Activated gamma-delta T cell (primary cell): ENCODE results near the gene POU2AF3.
"Not testable (repeated sequence)": the region's sequence is repeated elsewhere in the genome, so short reads cannot be mapped to it uniquely, and the experiment has no call there.

Experiments
- DNase-seq: peaks from one replicate; lab custom pipeline; 2025; lab: John Stamatoyannopoulos, UW
- total RNA-seq, 2 donors: gene quantifications; one replicate each; lab custom pipeline; 2026; lab: John Stamatoyannopoulos, UW

The POU2AF3 gene
- 0.04 to 0.05 reads per million in 2 donors for total RNA-seq

- DNase-seq, result no peak
Observed at GRCh38 chr11:111298413-111299100, at the start of gene POU2AF3. Gene POU2AF3 (plus strand): TSS chr11:111298546. CDS start chr11:111298582, 36 bp downstream.

- DNase-seq, result no peak
Observed at GRCh38 chr11:111250936-111251335, 47.4 kb upstream of the POU2AF3 start.

- DNase-seq, result no peak
Observed at GRCh38 chr11:111253131-111253530, 45.2 kb upstream of the POU2AF3 start.

GRCh38 chr11:111253630-111254029 lies 44.7 kb upstream of the POU2AF3 start:
- DNase-seq, result no peak

GRCh38 chr11:111258046-111258445 lies 40.3 kb upstream of the POU2AF3 start:
- DNase-seq, result no peak

- DNase-seq, result no peak
Observed at GRCh38 chr11:111259896-111260295, 38.5 kb upstream of the POU2AF3 start.

- no peak for DNase-seq
Observed at GRCh38 chr11:111260811-111261210, 37.5 kb upstream of the POU2AF3 start.

GRCh38 chr11:111264646-111265045 lies 33.7 kb upstream of the POU2AF3 start:
- DNase-seq, result no peak

GRCh38 chr11:111265421-111265820 lies 32.9 kb upstream of the POU2AF3 start:
- no peak for DNase-seq

- not testable (repeated sequence) for DNase-seq
Observed at GRCh38 chr11:111268303-111268702, 30.0 kb upstream of the POU2AF3 start.

- DNase-seq, result no peak
Observed at GRCh38 chr11:111269146-111269868, 29.0 kb upstream of the POU2AF3 start.

- no peak for DNase-seq
Observed at GRCh38 chr11:111272420-111272819, 25.9 kb upstream of the POU2AF3 start.

- no peak for DNase-seq
Observed at GRCh38 chr11:111282562-111283075, 15.7 kb upstream of the POU2AF3 start.

- no peak for DNase-seq
Observed at GRCh38 chr11:111283945-111284481, 14.3 kb upstream of the POU2AF3 start.

- DNase-seq, result no peak
Observed at GRCh38 chr11:111285189-111286091, 12.9 kb upstream of the POU2AF3 start.

- no peak for DNase-seq
Observed at GRCh38 chr11:111291764-111292163, 6.6 kb upstream of the POU2AF3 start.

GRCh38 chr11:111292408-111292807 lies 5.9 kb upstream of the POU2AF3 start:
- not testable (repeated sequence) for DNase-seq

GRCh38 chr11:111296196-111296595 lies 2.1 kb upstream of the POU2AF3 start:
- DNase-seq, result no peak

GRCh38 chr11:111297696-111298095 lies 650 bp upstream of the POU2AF3 start:
- DNase-seq, result no peak

GRCh38 chr11:111299101-111300026 lies 1.0 kb downstream of the POU2AF3 start:
- no peak for DNase-seq

GRCh38 chr11:111300569-111300968 lies 2.2 kb downstream of the POU2AF3 start:
- DNase-seq, result no peak
